Liver (tissue), 9 donors: ENCODE measurements around the gene ANXA3. TPM values are rescaled to one million over a fixed set of nuclear protein-coding genes. Genes with fewer than 3 reads are reported as not detected.

Source experiments
- DNase-seq: peaks from one replicate; pipeline ENCODE4 v3.0.0-alpha.2; 2017; ENCODE audit warnings: low spot score
- H3K27ac ChIP-seq, 2 donors: one replicate each; pipeline ENCODE4 v1.7.0; 2013; ENCODE audit warnings: inconsistent platforms in 2 of 2, low read length in 2 of 2, control low read depth in 1 of 2, low read depth in 1 of 2, mild to moderate bottlenecking in 1 of 2
- H3K27me3 ChIP-seq, 4 donors: one replicate each; pipeline versions ENCODE4 v1.6.1 to v1.7.0; 2013; ENCODE audit warnings: low read length in 3 of 4, inconsistent platforms in 1 of 4, mild to moderate bottlenecking in 1 of 4, moderate library complexity in 1 of 4; ENCODE audit not compliant: control insufficient read depth in 4 of 4, insufficient read depth in 4 of 4
- H3K36me3 ChIP-seq, 4 donors: one replicate each; pipeline versions ENCODE4 v1.6.1 to v1.7.0; 2013; ENCODE audit warnings: low read length in 3 of 4, mild to moderate bottlenecking in 3 of 4, low read depth in 1 of 4, moderate library complexity in 1 of 4; ENCODE audit not compliant: control insufficient read depth in 4 of 4, insufficient read depth in 3 of 4
- H3K4me1 ChIP-seq, 4 donors: one replicate each; pipeline versions ENCODE4 v1.6.1 to v1.7.0; 2013; ENCODE audit warnings: low read length in 3 of 4, mild to moderate bottlenecking in 3 of 4, moderate library complexity in 1 of 4; ENCODE audit not compliant: control insufficient read depth in 4 of 4, insufficient read depth in 4 of 4
- H3K4me3 ChIP-seq, 3 donors: one replicate each; pipeline versions ENCODE4 v1.6.1 to v1.7.0; 2013; ENCODE audit warnings: low read length in 3 of 3, control low read depth in 1 of 3, low read depth in 1 of 3, mild to moderate bottlenecking in 1 of 3
- H3K9ac ChIP-seq, 2 donors: one replicate each; pipeline ENCODE4 v1.7.0; 2013; ENCODE audit warnings: low read length in 2 of 2, mild to moderate bottlenecking in 2 of 2, moderate library complexity in 2 of 2, control low read depth in 1 of 2, low read depth in 1 of 2
- H3K9me3 ChIP-seq, 4 donors: one replicate each; pipeline versions ENCODE4 v1.6.1 to v1.7.0; 2013; ENCODE audit warnings: low read length in 3 of 4; ENCODE audit not compliant: control insufficient read depth in 4 of 4
- ATF3 ChIP-seq: IDR thresholded peaks from 2 replicates; pipeline ENCODE4 v1.6.1; 2016; ENCODE audit warnings: antibody characterized with exemption
- CTCF ChIP-seq: fragments of 150-350 bp; IDR thresholded peaks from 2 replicates; pipeline ENCODE4 v1.5.1; 2017; ENCODE audit warnings: improper control_type of control experiment, low read depth, low read length; ENCODE audit not compliant: missing input control
- FOXA1 ChIP-seq: IDR thresholded peaks from 2 replicates; pipeline ENCODE4 v1.6.1; 2016; ENCODE audit warnings: antibody characterized with exemption
- GABPA ChIP-seq, 2 donors: IDR thresholded peaks in 1 of 2; conservative IDR thresholded peaks in 1 of 2; 2 replicates each; pipeline ENCODE4 v1.6.1; 2016; ENCODE audit warnings: antibody characterized with exemption in 2 of 2, mild to moderate bottlenecking in 1 of 2, moderate library complexity in 1 of 2
- HNF4A ChIP-seq, 2 donors: conservative IDR thresholded peaks; 2 replicates each; pipeline ENCODE4 v1.6.1; 2016; ENCODE audit warnings: antibody characterized with exemption in 2 of 2, mild to moderate bottlenecking in 2 of 2
- JUND ChIP-seq, 2 donors: IDR thresholded peaks; 2 replicates each; pipeline ENCODE4 v1.6.1; 2016; ENCODE audit warnings: antibody characterized with exemption in 2 of 2
- NR2F2 ChIP-seq: IDR thresholded peaks from 2 replicates; pipeline ENCODE4 v1.6.1; 2016; ENCODE audit warnings: antibody characterized with exemption
- REST ChIP-seq: IDR thresholded peaks from 2 replicates; pipeline ENCODE4 v1.6.1; 2016; ENCODE audit warnings: antibody characterized with exemption, mild to moderate bottlenecking
- TAF1 ChIP-seq: conservative IDR thresholded peaks from 2 replicates; pipeline ENCODE4 v1.6.1; 2016; ENCODE audit warnings: antibody characterized with exemption, mild to moderate bottlenecking
- YY1 ChIP-seq: IDR thresholded peaks from 2 replicates; pipeline ENCODE4 v1.6.1; 2016; ENCODE audit warnings: antibody characterized with exemption, mild to moderate bottlenecking
- ZBTB33 ChIP-seq: IDR thresholded peaks from 2 replicates; pipeline ENCODE4 v1.6.1; 2016; ENCODE audit warnings: antibody characterized with exemption
- WGBS: extraction: QIAGEN DNeasy Blood & Tissue Kit; methylation state at CpG from one replicate; pipeline ENCODE4 v1.1.7; 2013; 5-methylcytosine and 5-hydroxymethylcytosine counted together
- polyA plus RNA-seq, 2 donors: library from polyadenylated mRNA; stranded (reverse) in 1 of 2; unstranded in 1 of 2; fragments of 200-250 nt in 1 of 2; fragments of >200 nt in 1 of 2; fragmentation: Nextera tagmentation in 1 of 2; extraction: Ambion mirVana in 1 of 2; gene quantifications; one replicate each; pipeline versions ENCODE4 v1.2.1 to v1.2.3, GENCODE V29; 2013 to 2015
- total RNA-seq, 2 donors: library from RNA; depleted of rRNA; stranded (reverse); fragments of >200 nt; gene quantifications; one replicate each; pipeline ENCODE4 v1.2.3, GENCODE V29; 2014
- donor health status: healthy.
- donor health status: healthy.
- donor health status: healthy.
- donor health status: healthy.
- donor health status: healthy.

The ANXA3 gene
- total and polyA plus RNA-seq, 4 donors: 1.7 to 16.4 (median 3.4) TPM

GRCh38 chr4:78599931-78600375 lies 48.4 kb downstream of the ANXA3 start:
- Histone ChIP-seq H3K27me3 (no peaks in the 10 kb centered on the region), H3K9me3 (no peaks in the 10 kb centered on the region), H3K4me3 (no peak overlapping the region), H3K27ac (no peak overlapping the region), H3K4me1 (no peaks in the 10 kb centered on the region), H3K36me3 (no peaks in the 10 kb centered on the region), H3K9ac (no peak overlapping the region)
- DNase-seq: no peak
- TF ChIP-seq NR2F2 (no peak), ATF3 (no peak), HNF4A (conservative IDR thresholded peaks at IDR 0.05) (no peak), CTCF (no peak), REST (no peak), TAF1 (no peak), FOXA1 (no peak), GABPA (IDR thresholded peaks at IDR 0.05 in 1 of 2, conservative IDR thresholded peaks at IDR 0.05 in 1 of 2) (no peak), JUND (IDR thresholded peaks at IDR 0.05) (no peak), ZBTB33 (no peak)
- 59% methylated on average over 2 of the region's 2 CpGs for WGBS

GRCh38 chr4:78601013-78601412 lies 49.4 kb downstream of the ANXA3 start:
- no peaks in the 10 kb centered on the region for H3K4me1 ChIP-seq
- DNase-seq: no peak
- no peak overlapping the region for H3K4me3 ChIP-seq
- no peak overlapping the region for H3K27ac ChIP-seq
- 90% methylated on average over 7 of the region's 7 CpGs for WGBS
- no peaks in the 10 kb centered on the region for H3K27me3 ChIP-seq
- no peak for TF ChIP-seq YY1
- no peak for TF ChIP-seq JUND (IDR thresholded peaks at IDR 0.05)
- TF ChIP-seq CTCF: no peak
- no peaks in the 10 kb centered on the region for H3K9me3 ChIP-seq
- no peak overlapping the region for H3K9ac ChIP-seq
- H3K36me3 ChIP-seq: no peaks in the 10 kb centered on the region
